ENCODE measurements around the gene GNMT.

- no peak for TF ChIP-seq CTCF (IDR thresholded peaks at IDR 0.05; ENCODE audit: insufficient read depth, low read length)
- no peak for TF ChIP-seq POLR2AphosphoS5 (IDR thresholded peaks at IDR 0.05; ENCODE audit: low read depth)
Observed at GRCh38 chr6:43001843-43002242, 41.3 kb downstream of the GNMT start.

Measured in HL-60 (cell line).